Activated B cell treated with CpG ODN at 0.5 μM for 24 hours (primary cell): Measurements from ENCODE around the gene OR10G3. TPM values are rescaled to one million over a fixed set of nuclear protein-coding genes. Genes with fewer than 3 reads are reported as not detected.

Source experiments
- ATAC-seq: fragments of 200-7000 bp; cut with Tn5 transposase; one replicate; pipeline ENCODE4 v1.10.0; 2021; ENCODE audit warnings: low read depth, mild to moderate bottlenecking, moderate library complexity
- CTCF ChIA-PET: fragments of 350-600 bp; sonication (Branson Sonifier 250); formaldehyde crosslinking; loops from one replicate; lab custom pipeline; 2021; ENCODE audit warnings: antibody characterized with exemption; lab: Charles Lee
- POLR2A ChIA-PET: fragments of 350-600 bp; sonication (Branson Sonifier 250); formaldehyde crosslinking; loops from one replicate; lab custom pipeline; 2021; ENCODE audit warnings: antibody characterized with exemption; lab: Charles Lee
- DNase-seq: peaks from one replicate; pipeline ENCODE4 v3.0.0; 2022
- H3K27ac Mint-ChIP-seq: one replicate; pipeline ENCODE4 v1.8.0; 2020; ENCODE audit warnings: mixed read lengths
- H3K27me3 Mint-ChIP-seq: one replicate; pipeline ENCODE4 v1.8.0; 2021; ENCODE audit warnings: mixed read lengths
- H3K36me3 Mint-ChIP-seq: one replicate; pipeline ENCODE4 v1.8.0; 2021; ENCODE audit warnings: low read depth, mixed read lengths
- H3K4me1 Mint-ChIP-seq: one replicate; pipeline ENCODE4 v1.8.0; 2021; ENCODE audit warnings: mixed read lengths
- H3K4me3 Mint-ChIP-seq: one replicate; pipeline ENCODE4 v1.8.0; 2020; ENCODE audit warnings: mild to moderate bottlenecking, mixed read lengths
- H3K9me3 Mint-ChIP-seq: one replicate; pipeline ENCODE4 v1.8.0; 2020; ENCODE audit warnings: mixed read lengths
- CTCF ChIP-seq: fragments of 200-600 bp; IDR thresholded peaks from one replicate; pipeline ENCODE4 v1.8.0; 2022; ENCODE audit warnings: antibody characterized with exemption, mild to moderate bottlenecking
- intact Hi-C: fragments of 100-400 bp; cut with micrococcal nuclease; formaldehyde crosslinking; loops from one replicate; pipeline ENCODE4 v1.15.1; 2024
- total RNA-seq: library from RNA; stranded (reverse); gene quantifications from 2 replicates; pipeline ENCODE4 v1.2.3, GENCODE V29; 2022

Gene OR10G3
- total RNA-seq, 1 donor from 2014 or later = not detected

GRCh38 chr14:21535545-21536417 is 44.1 kb downstream of the OR10G3 start:
- Mint-ChIP-seq H3K4me3 (no peak overlapping the region), H3K4me1 (peaks cover 13% of the 10 kb centered on the region), H3K27me3 (peaks cover 57% of the 10 kb centered on the region), H3K9me3 (no peaks in the 10 kb centered on the region), H3K27ac (no peak overlapping the region), H3K36me3 (no peaks in the 10 kb centered on the region)
- ChIA-PET CTCF (no interaction called here), POLR2A (no interaction called here)
- no peak for TF ChIP-seq CTCF
- intact Hi-C loops = no loop called here
- ATAC-seq = no peak
- no peak for DNase-seq

- H3K27ac Mint-ChIP-seq = no peak overlapping the region
- DNase-seq (no peak), ATAC-seq (no peak)
- ChIA-PET POLR2A (no interaction called here), CTCF (no interaction called here)
- no peak for TF ChIP-seq CTCF
- intact Hi-C loops = no loop called here
- H3K4me3 Mint-ChIP-seq = no peak overlapping the region
- peaks cover 13% of the 10 kb centered on the region for H3K4me1 Mint-ChIP-seq
- no peaks in the 10 kb centered on the region for H3K36me3 Mint-ChIP-seq
- H3K27me3 Mint-ChIP-seq = peaks cover 54% of the 10 kb centered on the region
- no peaks in the 10 kb centered on the region for H3K9me3 Mint-ChIP-seq
Observed at GRCh38 chr14:21534576-21534975, 45.3 kb downstream of the OR10G3 start.

- ATAC-seq (no peak), DNase-seq (no peak)
- TF ChIP-seq CTCF = no peak
- Mint-ChIP-seq H3K4me3 (no peak overlapping the region), H3K9me3 (no peaks in the 10 kb centered on the region), H3K4me1 (peaks cover 13% of the 10 kb centered on the region), H3K27me3 (peaks cover 41% of the 10 kb centered on the region), H3K36me3 (no peaks in the 10 kb centered on the region), H3K27ac (no peak overlapping the region)
- intact Hi-C loops = no loop called here
- ChIA-PET CTCF (no interaction called here), POLR2A (no interaction called here)
Observed at GRCh38 chr14:21533294-21533693, 46.6 kb downstream of the OR10G3 start.

GRCh38 chr14:21529515-21529914 is 50.4 kb downstream of the OR10G3 start:
- Mint-ChIP-seq H3K27me3 (peaks cover 22% of the 10 kb centered on the region), H3K27ac (no peak overlapping the region), H3K4me3 (no peak overlapping the region), H3K4me1 (peaks cover 10% of the 10 kb centered on the region), H3K9me3 (no peaks in the 10 kb centered on the region), H3K36me3 (no peaks in the 10 kb centered on the region)
- DNase-seq (no peak), ATAC-seq (no peak)
- POLR2A ChIA-PET = no interaction called here
- intact Hi-C loops = no loop called here
- CTCF ChIA-PET = no interaction called here
- TF ChIP-seq CTCF = no peak

- TF ChIP-seq CTCF = no peak
- H3K36me3 Mint-ChIP-seq = no peaks in the 10 kb centered on the region
- no peak for ATAC-seq
- no peaks in the 10 kb centered on the region for H3K9me3 Mint-ChIP-seq
- ChIA-PET CTCF (no interaction called here), POLR2A (no interaction called here)
- no peak overlapping the region for H3K27ac Mint-ChIP-seq
- no peak overlapping the region for H3K4me3 Mint-ChIP-seq
- intact Hi-C loops = no loop called here
- peaks cover 10% of the 10 kb centered on the region for H3K4me1 Mint-ChIP-seq
- peaks cover 17% of the 10 kb centered on the region for H3K27me3 Mint-ChIP-seq
- no peak for DNase-seq
Observed at GRCh38 chr14:21528381-21529348, 51.2 kb downstream of the OR10G3 start.
